Mesothelial cell of epicardium (in vitro differentiated cells): Measurements from ENCODE around the gene RALGAPB. TPM values are rescaled to one million over a fixed set of nuclear protein-coding genes. Genes with fewer than 3 reads are reported as not detected.

ENCODE experiments used
- DNase-seq, 2 experiments: peaks; one replicate each; pipeline ENCODE4 v3.0.0; 2021; ENCODE audit warnings: low spot score in 2 of 2; ENCODE audit not compliant: unreplicated experiment in 2 of 2
- H3K27ac Mint-ChIP-seq: 2 replicates; pipeline ENCODE4 v1.8.0; 2021; ENCODE audit warnings: mixed read lengths
- H3K27me3 Mint-ChIP-seq: 2 replicates; pipeline ENCODE4 v1.8.0; 2021; ENCODE audit warnings: low read depth, mixed read lengths
- H3K36me3 Mint-ChIP-seq: 2 replicates; pipeline ENCODE4 v1.8.0; 2021; ENCODE audit warnings: mixed read lengths
- H3K4me1 Mint-ChIP-seq: 2 replicates; pipeline ENCODE4 v1.8.0; 2021; ENCODE audit warnings: mixed read lengths
- H3K4me3 Mint-ChIP-seq: 2 replicates; pipeline ENCODE4 v1.8.0; 2021; ENCODE audit warnings: mild to moderate bottlenecking, moderate library complexity, mixed read lengths
- H3K9me3 Mint-ChIP-seq: 2 replicates; pipeline ENCODE4 v1.8.0; 2021; ENCODE audit warnings: mixed read lengths
- total RNA-seq: library from RNA; stranded (reverse); gene quantifications from 3 replicates; pipeline ENCODE4 v1.2.1, GENCODE V29; 2021
- TF ChIP-seq, protein P1 (sequence below): fragments of 200-600 bp; sonication (generic); IDR thresholded peaks from one replicate; pipeline ENCODE4 v1.5.0; 2021; ENCODE audit warnings: antibody characterized with exemption; ENCODE audit not compliant: unreplicated experiment

RALGAPB gene
- total RNA-seq, 1 donor from 2014 or later = 43.5 TPM

DNA sequence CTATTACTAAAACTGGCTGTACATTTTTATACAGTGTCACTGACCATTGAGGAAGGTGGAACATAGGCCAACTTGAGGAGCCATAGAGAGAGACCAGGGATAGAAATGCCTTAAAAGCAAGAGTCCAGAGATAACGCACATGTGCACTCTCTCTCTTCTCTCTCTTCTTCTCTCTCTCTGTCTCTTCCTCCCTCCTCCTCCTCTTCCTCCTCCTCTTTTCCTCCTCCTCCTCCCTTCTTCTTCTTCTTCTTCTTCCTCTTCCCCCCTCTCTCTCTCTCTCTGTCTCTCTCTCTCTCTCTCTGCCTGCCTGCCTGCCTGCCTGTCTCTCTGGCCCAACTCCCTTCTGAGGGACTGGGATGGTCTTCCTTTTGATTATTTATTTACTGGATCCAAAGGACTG, 92.0 kb downstream of the RALGAPB start:
- H3K4me3 Mint-ChIP-seq = no peak overlapping the region
- H3K27ac Mint-ChIP-seq = no peak overlapping the region
- H3K27me3 Mint-ChIP-seq = no peaks in the 10 kb centered on the region
- no peaks in the 10 kb centered on the region for H3K9me3 Mint-ChIP-seq
- TF ChIP-seq, protein P1, sequence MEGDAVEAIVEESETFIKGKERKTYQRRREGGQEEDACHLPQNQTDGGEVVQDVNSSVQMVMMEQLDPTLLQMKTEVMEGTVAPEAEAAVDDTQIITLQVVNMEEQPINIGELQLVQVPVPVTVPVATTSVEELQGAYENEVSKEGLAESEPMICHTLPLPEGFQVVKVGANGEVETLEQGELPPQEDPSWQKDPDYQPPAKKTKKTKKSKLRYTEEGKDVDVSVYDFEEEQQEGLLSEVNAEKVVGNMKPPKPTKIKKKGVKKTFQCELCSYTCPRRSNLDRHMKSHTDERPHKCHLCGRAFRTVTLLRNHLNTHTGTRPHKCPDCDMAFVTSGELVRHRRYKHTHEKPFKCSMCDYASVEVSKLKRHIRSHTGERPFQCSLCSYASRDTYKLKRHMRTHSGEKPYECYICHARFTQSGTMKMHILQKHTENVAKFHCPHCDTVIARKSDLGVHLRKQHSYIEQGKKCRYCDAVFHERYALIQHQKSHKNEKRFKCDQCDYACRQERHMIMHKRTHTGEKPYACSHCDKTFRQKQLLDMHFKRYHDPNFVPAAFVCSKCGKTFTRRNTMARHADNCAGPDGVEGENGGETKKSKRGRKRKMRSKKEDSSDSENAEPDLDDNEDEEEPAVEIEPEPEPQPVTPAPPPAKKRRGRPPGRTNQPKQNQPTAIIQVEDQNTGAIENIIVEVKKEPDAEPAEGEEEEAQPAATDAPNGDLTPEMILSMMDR = no peak
- peaks cover 40% of the 10 kb centered on the region for H3K36me3 Mint-ChIP-seq
- peaks cover 9% of the 10 kb centered on the region for H3K4me1 Mint-ChIP-seq
- no peak for DNase-seq

DNA sequence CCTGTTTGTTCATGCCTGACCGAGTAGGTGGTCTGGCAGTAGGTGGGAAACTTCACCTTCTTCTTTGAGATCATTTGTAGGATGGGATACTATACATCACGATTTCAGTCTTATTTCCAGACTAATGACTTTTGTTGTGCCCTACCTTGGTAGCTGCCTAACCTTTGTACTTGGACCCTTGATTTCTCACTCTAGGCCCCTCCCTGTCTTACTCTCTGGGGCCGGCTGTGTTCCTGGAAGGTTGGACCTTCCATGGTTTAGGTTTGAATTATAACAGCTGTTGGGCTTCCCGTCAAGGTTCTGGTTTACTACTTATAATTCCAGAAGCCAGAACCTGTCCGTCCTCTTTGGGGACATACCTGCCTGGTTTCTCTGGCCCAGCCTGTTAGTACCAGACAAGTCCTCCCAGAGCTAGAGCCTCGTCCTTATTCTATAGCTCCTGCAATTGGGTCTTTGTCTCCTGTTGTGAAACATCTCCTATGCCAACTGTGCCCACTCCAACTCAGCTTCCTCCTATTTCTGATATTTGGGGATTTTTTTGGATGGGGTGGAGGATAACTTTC, 93.5 kb downstream of the RALGAPB start:
- peaks cover 39% of the 10 kb centered on the region for H3K36me3 Mint-ChIP-seq
- no peak overlapping the region for H3K27ac Mint-ChIP-seq
- no peak for DNase-seq
- H3K4me3 Mint-ChIP-seq = no peak overlapping the region
- no peaks in the 10 kb centered on the region for H3K4me1 Mint-ChIP-seq
- H3K27me3 Mint-ChIP-seq = no peaks in the 10 kb centered on the region
- H3K9me3 Mint-ChIP-seq = no peaks in the 10 kb centered on the region
- TF ChIP-seq, protein P1 = no peak

DNA sequence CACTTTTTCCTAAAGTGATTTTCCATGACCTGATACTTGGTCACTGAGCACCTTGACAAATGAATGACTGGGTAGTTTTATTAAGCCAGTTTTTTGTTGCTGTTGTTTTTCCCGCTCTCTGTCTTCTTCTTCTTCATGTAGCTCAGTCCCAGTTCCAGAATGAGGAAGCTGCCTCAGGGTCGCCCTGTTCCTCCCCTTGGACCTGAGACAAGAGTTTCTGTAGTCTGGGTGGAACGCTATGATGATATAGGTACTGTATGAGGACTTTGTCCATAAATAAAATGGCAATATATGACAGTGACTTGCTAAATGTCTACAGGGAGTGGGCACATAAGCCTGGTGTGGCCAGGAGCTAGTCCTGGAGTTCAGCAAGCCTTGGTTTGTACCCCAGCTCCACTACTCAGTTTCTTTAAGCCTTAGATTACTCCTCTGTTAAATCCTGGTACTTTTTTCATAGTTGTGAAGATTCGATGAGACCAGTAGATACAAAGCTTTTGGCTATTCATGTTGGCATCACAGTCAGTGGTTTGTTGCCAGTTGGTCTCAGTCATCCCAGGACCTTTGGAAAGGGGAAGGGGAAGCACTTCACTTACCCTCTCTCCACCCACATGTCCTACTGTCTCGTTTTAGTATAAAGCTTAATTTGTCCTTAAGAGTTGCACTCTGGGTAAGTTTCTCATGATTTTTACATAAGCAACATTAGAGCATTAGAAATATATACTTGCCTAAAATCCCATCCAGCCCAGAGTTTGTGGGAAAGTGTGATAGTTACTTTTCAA, 97.3 kb downstream of the RALGAPB start:
- Mint-ChIP-seq H3K27ac (no peak overlapping the region), H3K9me3 (no peaks in the 10 kb centered on the region), H3K36me3 (peaks cover 30% of the 10 kb centered on the region), H3K27me3 (no peaks in the 10 kb centered on the region), H3K4me1 (no peaks in the 10 kb centered on the region), H3K4me3 (no peak overlapping the region)
- TF ChIP-seq, protein P1 = no peak
- DNase-seq = no peak

DNA sequence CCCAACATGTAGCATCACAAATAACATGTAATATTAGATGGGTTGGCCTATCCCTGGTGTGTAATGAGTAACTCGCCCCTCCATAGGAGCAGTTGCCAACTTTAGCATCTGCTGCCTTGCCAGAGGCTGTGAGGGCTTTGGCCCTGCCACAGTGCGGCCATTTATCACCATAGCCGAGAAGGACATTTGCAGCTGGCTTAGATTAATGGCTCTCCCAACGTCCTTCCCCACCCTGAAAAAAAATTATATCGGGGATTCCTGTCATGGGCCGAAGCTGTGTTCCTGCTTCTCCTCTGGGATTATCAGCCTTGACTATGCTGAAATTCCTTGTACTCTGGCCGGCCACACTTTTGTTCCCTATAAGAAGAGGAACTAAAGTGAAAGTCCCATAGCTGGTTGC, 100.8 kb downstream of the RALGAPB start:
- Mint-ChIP-seq H3K4me1 (no peaks in the 10 kb centered on the region), H3K36me3 (peaks cover 32% of the 10 kb centered on the region), H3K27me3 (no peaks in the 10 kb centered on the region), H3K27ac (no peak overlapping the region), H3K4me3 (no peak overlapping the region), H3K9me3 (no peaks in the 10 kb centered on the region)
- no peak for DNase-seq
- TF ChIP-seq, protein P1 = no peak

DNA sequence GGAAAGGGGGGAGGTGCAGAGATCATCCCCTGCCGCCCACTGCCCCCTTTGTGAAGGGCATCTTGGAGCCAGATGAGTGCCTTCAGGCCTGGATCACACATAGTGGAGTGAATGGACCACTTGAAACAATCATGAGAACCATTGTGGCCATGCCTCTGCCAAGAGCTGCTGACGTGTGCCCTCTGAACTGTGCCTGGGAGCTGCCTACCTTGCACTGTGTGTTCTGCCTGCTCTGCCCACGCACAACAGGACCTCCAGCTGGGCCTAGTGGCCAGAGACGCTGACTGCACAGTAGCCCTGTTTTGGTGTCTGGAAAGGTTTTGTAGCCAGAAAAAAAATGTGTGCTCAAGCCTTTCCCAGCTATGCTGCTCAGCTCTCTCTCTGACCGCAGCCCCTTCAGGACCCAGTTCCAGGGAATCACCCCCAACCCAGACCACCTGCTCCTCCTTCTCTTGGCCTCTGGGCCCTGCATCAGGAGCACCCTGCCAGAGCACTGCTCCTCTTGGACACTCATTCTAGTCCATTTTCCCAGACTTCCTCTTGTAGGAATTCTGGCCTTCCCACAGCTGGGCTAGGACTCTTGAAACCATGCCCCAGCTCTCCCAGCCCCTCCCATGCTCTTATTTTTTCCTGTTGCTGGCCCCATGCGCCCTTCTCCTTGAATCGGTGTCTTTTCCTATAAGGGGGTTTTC, 106.7 kb downstream of the RALGAPB start:
- TF ChIP-seq, protein P1 = no peak
- H3K9me3 Mint-ChIP-seq = no peaks in the 10 kb centered on the region
- H3K36me3 Mint-ChIP-seq = peaks cover 18% of the 10 kb centered on the region
- no peaks in the 10 kb centered on the region for H3K27me3 Mint-ChIP-seq
- peaks cover 6% of the 10 kb centered on the region for H3K4me1 Mint-ChIP-seq
- no peak for DNase-seq
- no peak overlapping the region for H3K4me3 Mint-ChIP-seq
- H3K27ac Mint-ChIP-seq = no peak overlapping the region
